HepG2 (cell line): ENCODE measurements around the gene ARPC1A. TPM values are rescaled to one million over a fixed set of nuclear protein-coding genes. Genes with fewer than 3 reads are reported as not detected.
A peak's percentile ranks its signal among the peaks of the same experiment; 100 is the strongest.

ENCODE experiments used
- ARID2 ChIP-seq: sonication (generic); formaldehyde crosslinking; IDR thresholded peaks from 2 replicates; pipeline ENCODE4 v1.8.1; 2022; ENCODE audit warnings: mild to moderate bottlenecking, missing genetic modification reagents, borderline replicate concordance
- CC2D1A ChIP-seq: sonication (generic); formaldehyde crosslinking; IDR thresholded peaks from 2 replicates; pipeline ENCODE4 v1.8.1; 2023; ENCODE audit warnings: mild to moderate bottlenecking, missing genetic modification reagents
- FOXA1 ChIP-seq, 2 experiments: fragments of 450-650 bp in 1 of 2; sonication (generic) in 1 of 2; formaldehyde crosslinking in 1 of 2; IDR thresholded peaks; 2 replicates each; pipeline versions ENCODE4 v1.4.0 to v1.6.1; 2016 to 2020; ENCODE audit warnings: missing genetic modification reagents in 1 of 2
- GATAD1 ChIP-seq: IDR thresholded peaks from 2 replicates; pipeline ENCODE4 v1.6.1; 2016; ENCODE audit warnings: missing genetic modification reagents, missing compliant biosample characterization
- GTF3A ChIP-seq: sonication (generic); formaldehyde crosslinking; conservative IDR thresholded peaks from 2 replicates; pipeline ENCODE4 v1.4.0; 2020; ENCODE audit warnings: mild to moderate bottlenecking, missing genetic modification reagents
- KLF9 ChIP-seq: IDR thresholded peaks from 2 replicates; pipeline ENCODE4 v1.6.1; 2016; ENCODE audit warnings: low read depth
- POLR2AphosphoS5 ChIP-seq: IDR thresholded peaks from 2 replicates; pipeline ENCODE4 v1.6.1; 2012; ENCODE audit warnings: low read depth, low read length
- SAP130 ChIP-seq: IDR thresholded peaks from 2 replicates; pipeline ENCODE4 v1.6.1; 2016; ENCODE audit warnings: low read depth
- SMAD9 ChIP-seq: sonication (generic); formaldehyde crosslinking; IDR thresholded peaks from 2 replicates; pipeline ENCODE4 v1.5.1; 2020; ENCODE audit warnings: mild to moderate bottlenecking, missing genetic modification reagents
- ZNF432 ChIP-seq: sonication (generic); formaldehyde crosslinking; IDR thresholded peaks from 2 replicates; pipeline ENCODE4 v1.5.0; 2020; ENCODE audit warnings: missing genetic modification reagents, mild to moderate bottlenecking, borderline replicate concordance
- polyA plus RNA-seq, 8 experiments: library from polyadenylated mRNA; depleted of rRNA in 3 of 8; stranded (reverse) in 7 of 8; unstranded in 1 of 8; fragments of >200 nt; fragmentation: Illumina TruSeq in 4 of 8; extraction: Trizol in 4 of 8; gene quantifications; 2 replicates each; pipeline versions ENCODE4 v1.2.1 to v1.2.3, GENCODE V29; 2011 to 2016; ENCODE audit warnings: low read depth in 4 of 8, missing spikeins in 1 of 8, mixed read lengths in 1 of 8; ENCODE audit not compliant: insufficient read depth in 1 of 8
- total RNA-seq, 5 experiments: library from RNA; depleted of rRNA; stranded (reverse); fragments of >200 nt; fragmentation: Illumina TruSeq; extraction: Trizol; gene quantifications; 2 replicates each; pipeline ENCODE4 v1.2.3, GENCODE V29; 2016; ENCODE audit warnings: low read depth in 1 of 5
- TF ChIP-seq, protein P1 (sequence below): sonication (generic); formaldehyde crosslinking; IDR thresholded peaks from 2 replicates; pipeline ENCODE4 v1.4.0; 2020; ENCODE audit warnings: missing genetic modification reagents, low read depth, mild to moderate bottlenecking, borderline replicate concordance
- TF ChIP-seq, protein P2 (sequence below): IDR thresholded peaks from 2 replicates; pipeline ENCODE4 v1.6.1; 2012; ENCODE audit warnings: low read length, improper control_type of control experiment
- TF ChIP-seq, protein P3 (sequence below): sonication (generic); formaldehyde crosslinking; IDR thresholded peaks from 2 replicates; pipeline ENCODE4 v1.5.0; 2020; ENCODE audit warnings: mild to moderate bottlenecking, missing genetic modification reagents, borderline replicate concordance
- TF ChIP-seq, protein P4 (sequence below): sonication (generic); formaldehyde crosslinking; IDR thresholded peaks from 2 replicates; pipeline ENCODE4 v1.4.0; 2020; ENCODE audit warnings: low read depth, mild to moderate bottlenecking, missing genetic modification reagents
- TF ChIP-seq, protein P5 (sequence below): sonication (generic); formaldehyde crosslinking; IDR thresholded peaks from 2 replicates; pipeline ENCODE4 v1.8.0; 2022; ENCODE audit warnings: missing genetic modification reagents, low read depth, mild to moderate bottlenecking, borderline replicate concordance

Gene ARPC1A
- total and polyA plus RNA-seq, 2 of the 13 experiments (the other 11 are each of a cell fraction or from before 2014, with no cell fraction given): 44.3 to 88.5 TPM

DNA sequence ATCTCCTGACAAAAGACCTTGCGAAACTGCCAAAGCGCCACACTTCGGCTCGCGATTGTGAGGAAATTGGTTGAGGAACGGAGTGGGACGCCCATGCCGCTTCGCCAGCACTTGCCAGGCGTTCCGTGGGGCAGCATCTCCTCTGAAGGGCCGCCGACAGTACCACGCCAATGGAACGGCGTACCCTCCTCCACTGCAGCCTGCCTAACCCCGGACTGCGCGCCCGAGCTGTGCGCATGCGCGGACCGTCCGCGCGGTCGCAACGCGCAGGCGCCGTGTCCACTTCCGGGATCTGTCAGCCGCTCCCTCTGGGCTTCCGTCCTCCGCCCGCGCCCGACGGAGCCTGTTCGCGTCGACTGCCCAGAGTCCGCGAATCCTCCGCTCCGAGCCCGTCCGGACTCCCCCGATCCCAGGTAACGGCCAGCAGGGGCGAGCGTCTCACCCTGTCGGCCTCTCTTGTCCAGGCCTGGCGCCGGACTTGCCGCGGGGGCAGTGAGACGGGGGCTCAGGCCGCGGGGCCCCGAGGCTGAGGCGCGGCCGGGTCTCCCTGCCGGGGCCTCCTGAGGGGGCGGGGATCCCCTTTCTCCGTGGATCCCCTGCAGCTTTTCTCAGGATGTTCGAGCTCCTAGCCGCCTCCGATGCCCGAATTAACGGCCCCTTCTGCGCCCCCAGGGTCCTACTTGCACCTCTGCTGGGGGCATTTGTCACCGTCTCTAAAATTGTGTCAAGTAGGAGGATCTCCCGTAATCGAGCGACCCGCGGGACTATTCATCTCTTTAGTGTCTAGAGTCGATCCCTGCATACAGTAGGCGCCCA lies at the start of gene ARPC1A (continued):
- no peak for TF ChIP-seq FOXA1 (IDR thresholded peaks at IDR 0.05)
- TF ChIP-seq FOXA1 (CRISPR knock-in tag; IDR thresholded peaks at IDR 0.05): no peak
- TF ChIP-seq, protein P1, sequence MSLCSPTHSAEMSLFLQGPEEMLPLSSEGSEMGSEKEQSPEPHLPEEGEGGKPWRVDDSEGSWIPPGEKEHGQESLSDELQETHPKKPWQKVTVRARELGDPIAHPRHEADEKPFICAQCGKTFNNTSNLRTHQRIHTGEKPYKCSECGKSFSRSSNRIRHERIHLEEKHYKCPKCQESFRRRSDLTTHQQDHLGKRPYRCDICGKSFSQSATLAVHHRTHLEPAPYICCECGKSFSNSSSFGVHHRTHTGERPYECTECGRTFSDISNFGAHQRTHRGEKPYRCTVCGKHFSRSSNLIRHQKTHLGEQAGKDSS: no peak; the same call in 1 of the 2 replicates
- no peak for TF ChIP-seq SMAD9 (CRISPR knock-in tag)
- TF ChIP-seq, protein P2, sequence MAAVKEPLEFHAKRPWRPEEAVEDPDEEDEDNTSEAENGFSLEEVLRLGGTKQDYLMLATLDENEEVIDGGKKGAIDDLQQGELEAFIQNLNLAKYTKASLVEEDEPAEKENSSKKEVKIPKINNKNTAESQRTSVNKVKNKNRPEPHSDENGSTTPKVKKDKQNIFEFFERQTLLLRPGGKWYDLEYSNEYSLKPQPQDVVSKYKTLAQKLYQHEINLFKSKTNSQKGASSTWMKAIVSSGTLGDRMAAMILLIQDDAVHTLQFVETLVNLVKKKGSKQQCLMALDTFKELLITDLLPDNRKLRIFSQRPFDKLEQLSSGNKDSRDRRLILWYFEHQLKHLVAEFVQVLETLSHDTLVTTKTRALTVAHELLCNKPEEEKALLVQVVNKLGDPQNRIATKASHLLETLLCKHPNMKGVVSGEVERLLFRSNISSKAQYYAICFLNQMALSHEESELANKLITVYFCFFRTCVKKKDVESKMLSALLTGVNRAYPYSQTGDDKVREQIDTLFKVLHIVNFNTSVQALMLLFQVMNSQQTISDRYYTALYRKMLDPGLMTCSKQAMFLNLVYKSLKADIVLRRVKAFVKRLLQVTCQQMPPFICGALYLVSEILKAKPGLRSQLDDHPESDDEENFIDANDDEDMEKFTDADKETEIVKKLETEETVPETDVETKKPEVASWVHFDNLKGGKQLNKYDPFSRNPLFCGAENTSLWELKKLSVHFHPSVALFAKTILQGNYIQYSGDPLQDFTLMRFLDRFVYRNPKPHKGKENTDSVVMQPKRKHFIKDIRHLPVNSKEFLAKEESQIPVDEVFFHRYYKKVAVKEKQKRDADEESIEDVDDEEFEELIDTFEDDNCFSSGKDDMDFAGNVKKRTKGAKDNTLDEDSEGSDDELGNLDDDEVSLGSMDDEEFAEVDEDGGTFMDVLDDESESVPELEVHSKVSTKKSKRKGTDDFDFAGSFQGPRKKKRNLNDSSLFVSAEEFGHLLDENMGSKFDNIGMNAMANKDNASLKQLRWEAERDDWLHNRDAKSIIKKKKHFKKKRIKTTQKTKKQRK: no peak
- TF ChIP-seq, protein P3, sequence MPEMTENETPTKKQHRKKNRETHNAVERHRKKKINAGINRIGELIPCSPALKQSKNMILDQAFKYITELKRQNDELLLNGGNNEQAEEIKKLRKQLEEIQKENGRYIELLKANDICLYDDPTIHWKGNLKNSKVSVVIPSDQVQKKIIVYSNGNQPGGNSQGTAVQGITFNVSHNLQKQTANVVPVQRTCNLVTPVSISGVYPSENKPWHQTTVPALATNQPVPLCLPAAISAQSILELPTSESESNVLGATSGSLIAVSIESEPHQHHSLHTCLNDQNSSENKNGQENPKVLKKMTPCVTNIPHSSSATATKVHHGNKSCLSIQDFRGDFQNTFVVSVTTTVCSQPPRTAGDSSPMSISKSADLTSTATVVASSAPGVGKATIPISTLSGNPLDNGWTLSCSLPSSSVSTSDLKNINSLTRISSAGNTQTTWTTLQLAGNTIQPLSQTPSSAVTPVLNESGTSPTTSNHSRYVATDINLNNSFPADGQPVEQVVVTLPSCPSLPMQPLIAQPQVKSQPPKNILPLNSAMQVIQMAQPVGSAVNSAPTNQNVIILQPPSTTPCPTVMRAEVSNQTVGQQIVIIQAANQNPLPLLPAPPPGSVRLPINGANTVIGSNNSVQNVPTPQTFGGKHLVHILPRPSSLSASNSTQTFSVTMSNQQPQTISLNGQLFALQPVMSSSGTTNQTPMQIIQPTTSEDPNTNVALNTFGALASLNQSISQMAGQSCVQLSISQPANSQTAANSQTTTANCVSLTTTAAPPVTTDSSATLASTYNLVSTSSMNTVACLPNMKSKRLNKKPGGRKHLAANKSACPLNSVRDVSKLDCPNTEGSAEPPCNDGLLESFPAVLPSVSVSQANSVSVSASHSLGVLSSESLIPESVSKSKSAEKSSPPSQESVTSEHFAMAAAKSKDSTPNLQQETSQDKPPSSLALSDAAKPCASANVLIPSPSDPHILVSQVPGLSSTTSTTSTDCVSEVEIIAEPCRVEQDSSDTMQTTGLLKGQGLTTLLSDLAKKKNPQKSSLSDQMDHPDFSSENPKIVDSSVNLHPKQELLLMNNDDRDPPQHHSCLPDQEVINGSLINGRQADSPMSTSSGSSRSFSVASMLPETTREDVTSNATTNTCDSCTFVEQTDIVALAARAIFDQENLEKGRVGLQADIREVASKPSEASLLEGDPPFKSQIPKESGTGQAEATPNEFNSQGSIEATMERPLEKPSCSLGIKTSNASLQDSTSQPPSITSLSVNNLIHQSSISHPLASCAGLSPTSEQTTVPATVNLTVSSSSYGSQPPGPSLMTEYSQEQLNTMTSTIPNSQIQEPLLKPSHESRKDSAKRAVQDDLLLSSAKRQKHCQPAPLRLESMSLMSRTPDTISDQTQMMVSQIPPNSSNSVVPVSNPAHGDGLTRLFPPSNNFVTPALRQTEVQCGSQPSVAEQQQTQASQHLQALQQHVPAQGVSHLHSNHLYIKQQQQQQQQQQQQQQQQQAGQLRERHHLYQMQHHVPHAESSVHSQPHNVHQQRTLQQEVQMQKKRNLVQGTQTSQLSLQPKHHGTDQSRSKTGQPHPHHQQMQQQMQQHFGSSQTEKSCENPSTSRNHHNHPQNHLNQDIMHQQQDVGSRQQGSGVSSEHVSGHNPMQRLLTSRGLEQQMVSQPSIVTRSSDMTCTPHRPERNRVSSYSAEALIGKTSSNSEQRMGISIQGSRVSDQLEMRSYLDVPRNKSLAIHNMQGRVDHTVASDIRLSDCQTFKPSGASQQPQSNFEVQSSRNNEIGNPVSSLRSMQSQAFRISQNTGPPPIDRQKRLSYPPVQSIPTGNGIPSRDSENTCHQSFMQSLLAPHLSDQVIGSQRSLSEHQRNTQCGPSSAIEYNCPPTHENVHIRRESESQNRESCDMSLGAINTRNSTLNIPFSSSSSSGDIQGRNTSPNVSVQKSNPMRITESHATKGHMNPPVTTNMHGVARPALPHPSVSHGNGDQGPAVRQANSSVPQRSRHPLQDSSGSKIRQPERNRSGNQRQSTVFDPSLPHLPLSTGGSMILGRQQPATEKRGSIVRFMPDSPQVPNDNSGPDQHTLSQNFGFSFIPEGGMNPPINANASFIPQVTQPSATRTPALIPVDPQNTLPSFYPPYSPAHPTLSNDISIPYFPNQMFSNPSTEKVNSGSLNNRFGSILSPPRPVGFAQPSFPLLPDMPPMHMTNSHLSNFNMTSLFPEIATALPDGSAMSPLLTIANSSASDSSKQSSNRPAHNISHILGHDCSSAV: no peak
- TF ChIP-seq CC2D1A (CRISPR knock-in tag): no peak
- no peak for TF ChIP-seq ZNF432 (CRISPR knock-in tag)
- TF ChIP-seq GATAD1 (CRISPR knock-in tag): peak; percentile 94
- TF ChIP-seq, protein P4, sequence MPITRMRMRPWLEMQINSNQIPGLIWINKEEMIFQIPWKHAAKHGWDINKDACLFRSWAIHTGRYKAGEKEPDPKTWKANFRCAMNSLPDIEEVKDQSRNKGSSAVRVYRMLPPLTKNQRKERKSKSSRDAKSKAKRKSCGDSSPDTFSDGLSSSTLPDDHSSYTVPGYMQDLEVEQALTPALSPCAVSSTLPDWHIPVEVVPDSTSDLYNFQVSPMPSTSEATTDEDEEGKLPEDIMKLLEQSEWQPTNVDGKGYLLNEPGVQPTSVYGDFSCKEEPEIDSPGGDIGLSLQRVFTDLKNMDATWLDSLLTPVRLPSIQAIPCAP (CRISPR knock-in tag): no peak
- peak; percentile 96 for TF ChIP-seq SAP130 (CRISPR knock-in tag)
- peak; percentile 95 for TF ChIP-seq POLR2AphosphoS5
- TF ChIP-seq ARID2: no peak
- no peak for TF ChIP-seq KLF9 (CRISPR knock-in tag)
- TF ChIP-seq, protein P5, sequence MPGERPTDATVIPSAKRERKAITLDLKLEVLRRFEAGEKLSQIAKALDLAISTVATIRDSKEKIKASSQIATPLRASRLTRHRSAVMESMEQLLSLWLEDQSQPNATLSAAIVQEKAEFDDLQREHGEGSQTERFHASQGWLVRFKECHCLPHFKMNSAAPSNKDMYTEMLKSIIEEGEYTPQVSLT (CRISPR knock-in tag): no peak
- no peak for TF ChIP-seq GTF3A (CRISPR knock-in tag)
